Inflammatory macrophage treated with lipopolysaccharide for 1 hour (primary cell): ENCODE results near the gene TASOR2.

ENCODE experiments used
- DNase-seq, 2 donors: peaks; one replicate each; pipeline ENCODE4 v3.0.0-alpha.2; 2020 to 2022

The TASOR2 gene, protein sequence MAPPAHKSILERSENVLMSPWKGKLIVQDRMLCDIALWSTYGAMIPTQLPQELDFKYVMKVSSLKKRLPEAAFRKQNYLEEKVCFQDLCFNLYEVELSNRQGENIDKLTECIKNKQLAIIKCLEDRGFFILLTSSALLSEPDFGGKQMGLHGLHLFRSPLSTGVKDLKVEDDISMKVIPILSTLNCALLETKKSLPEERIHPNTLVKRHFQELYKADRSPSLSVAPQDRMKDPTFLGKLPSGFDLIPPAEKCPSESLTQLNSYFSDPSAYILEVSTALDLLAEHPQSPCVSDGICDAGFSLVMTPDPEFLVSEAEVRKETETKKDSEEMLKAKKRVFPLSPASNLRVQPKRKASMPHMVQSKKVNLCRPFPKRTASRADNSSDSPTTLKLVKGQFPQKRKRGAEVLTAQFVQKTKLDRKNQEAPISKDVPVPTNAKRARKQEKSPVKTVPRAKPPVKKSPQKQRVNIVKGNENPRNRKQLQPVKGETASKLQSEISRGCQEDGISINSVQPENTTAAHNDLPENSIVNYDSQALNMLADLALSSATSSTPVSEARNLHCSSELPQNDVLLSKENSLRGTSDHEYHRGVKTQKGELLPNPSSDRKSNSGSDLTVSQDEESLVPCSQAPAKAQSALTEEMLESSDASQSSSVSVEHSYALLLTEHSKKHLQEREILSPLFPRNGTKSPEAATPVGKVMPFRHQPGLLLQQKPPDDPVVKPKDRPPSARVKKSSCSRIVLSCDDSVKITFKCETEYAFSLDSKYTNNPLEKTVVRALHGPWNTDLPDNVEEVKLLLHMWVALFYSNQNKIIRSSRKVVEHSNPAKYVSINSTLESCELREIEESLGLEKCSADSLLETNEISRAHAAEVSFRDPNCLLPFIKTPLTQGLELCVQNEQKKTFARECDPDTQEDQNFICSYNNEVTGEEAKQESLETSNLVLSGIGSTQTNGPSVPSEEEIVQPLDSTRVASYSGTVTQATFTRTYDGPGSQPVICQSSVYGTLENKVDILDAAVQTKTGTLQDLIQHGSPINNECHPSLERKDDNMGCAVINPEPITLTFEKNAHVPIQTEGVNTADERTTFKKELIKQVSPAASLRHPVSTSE (N-terminal part only)

GRCh38 chr10:5684318-5684970 is at the start of gene TASOR2:
TASOR2 (plus strand) TSS chr10:5684838; CDS start chr10:5720643, 35,805 bp downstream.
- DNase-seq, result peak; percentile 98 to 99

DNA sequence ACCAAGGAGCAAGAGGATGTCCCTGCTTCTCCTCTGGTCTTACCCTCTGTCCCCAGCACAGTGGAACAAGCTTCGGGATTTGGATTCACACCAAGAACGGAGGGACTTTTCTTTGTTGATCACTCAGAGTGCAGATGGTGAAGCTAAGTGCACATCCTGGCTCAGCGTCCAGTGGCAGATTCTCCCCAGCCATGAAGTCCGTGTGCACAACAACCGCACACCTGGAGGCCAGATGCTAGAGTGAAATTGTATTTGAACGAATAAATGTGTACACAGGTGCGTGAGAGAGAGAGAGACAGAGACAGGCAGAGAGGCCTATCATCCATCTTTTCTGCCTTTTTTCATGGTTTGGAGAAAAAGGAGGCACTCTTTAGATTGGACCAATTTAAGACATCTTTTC is 49.7 kb upstream of the TASOR2 start:
- no peak for DNase-seq

GRCh38 chr10:5638494-5638893 is 46.1 kb upstream of the TASOR2 start:
- no peak for DNase-seq

DNA sequence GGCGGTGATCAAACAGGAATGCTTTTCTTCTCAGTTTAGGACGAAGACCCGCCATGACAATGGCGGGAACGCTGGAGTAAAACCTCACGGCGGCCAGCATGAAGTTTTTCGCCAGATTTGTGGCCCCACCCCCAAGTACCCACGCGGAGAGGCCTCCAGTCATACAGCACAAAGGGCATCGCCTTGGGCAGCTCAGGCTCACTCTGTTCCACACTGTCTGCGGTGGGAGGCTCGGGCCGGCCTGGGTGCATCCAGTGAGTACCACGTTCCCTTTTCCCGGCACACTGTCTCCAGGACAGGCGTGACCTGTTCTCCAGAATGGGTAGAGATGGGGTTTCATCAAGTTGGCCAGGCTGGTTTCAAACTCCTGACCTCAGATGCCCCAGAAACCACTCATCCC is 45.6 kb upstream of the TASOR2 start:
- no peak for DNase-seq

GRCh38 chr10:5640036-5640435 is 44.6 kb upstream of the TASOR2 start:
- no peak for DNase-seq

DNA sequence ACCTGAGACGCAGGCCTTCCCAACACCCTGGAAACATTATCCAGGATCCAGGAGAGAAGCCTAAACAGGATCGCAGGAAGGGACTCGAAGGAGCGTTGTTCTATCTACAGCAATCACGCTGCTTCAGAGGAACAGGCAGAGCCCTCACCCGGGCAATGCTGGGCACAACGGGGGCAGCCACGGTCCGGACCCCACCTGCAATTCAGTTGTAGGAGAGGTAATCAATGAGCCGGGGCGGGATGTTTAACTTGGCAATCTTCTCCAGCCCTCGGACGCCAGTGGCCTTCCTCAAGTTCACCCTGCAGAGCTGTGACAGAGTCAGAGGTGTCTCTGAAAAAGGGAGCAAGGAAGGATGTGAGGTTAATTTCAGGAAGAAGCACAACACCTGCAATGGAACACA is 44.1 kb upstream of the TASOR2 start:
- no peak for DNase-seq

DNA sequence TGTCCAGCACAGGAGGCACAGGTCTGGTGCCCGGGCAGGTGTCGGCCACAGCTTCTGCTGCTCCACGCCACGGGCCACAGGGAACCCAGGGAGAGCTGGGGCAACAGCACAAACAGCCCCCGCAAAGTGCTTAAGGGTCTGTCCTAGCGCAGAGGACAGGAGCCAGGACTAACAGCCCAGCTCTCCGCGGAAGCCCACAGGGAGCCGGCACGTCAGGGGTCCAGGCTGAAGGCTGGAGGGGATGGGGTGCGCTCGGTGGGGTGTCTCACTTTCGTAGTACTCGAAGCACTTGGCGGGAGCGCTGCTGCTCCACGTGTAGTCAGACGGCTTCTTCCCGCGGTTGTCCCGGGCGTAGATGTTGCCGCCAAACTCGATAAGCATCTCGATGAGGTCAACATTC is 43.1 kb upstream of the TASOR2 start:
- no peak for DNase-seq

DNA sequence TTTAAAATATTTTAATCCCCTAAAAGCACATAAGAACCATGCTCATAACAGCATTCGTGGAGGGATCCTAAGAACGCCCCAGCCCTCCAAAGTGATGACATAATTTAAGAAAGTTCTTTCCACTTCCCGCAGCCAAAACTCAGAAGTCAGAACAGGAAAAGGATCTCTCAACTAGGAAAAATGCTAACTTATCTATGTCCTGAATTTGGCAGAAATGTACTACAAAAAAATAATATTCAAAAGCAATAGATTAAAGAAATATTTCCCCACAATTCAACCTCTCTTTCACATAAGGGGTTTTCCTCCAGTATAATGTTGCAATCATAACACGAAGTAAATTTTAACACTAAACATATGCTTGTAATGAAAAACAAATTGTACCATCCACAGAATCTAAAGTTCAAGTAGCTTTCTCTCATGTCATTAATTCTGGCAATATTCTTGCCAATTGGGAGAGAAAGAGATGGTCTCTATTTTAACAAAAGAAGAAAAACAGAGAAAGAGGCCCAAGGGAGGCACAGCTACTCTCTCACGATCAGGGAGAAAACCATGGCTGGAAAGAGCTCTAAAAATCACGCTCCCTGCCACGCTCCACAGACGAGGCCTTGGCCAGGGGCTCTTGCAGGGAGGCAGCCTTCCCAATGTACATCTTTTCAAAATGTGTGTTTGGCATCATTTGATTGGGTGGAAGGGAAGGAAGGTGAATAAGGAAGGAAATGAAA is 41.1 kb upstream of the TASOR2 start:
- DNase-seq, result no peak

- DNase-seq, result no peak
Observed at GRCh38 chr10:5644930-5645329, 39.7 kb upstream of the TASOR2 start.

DNA sequence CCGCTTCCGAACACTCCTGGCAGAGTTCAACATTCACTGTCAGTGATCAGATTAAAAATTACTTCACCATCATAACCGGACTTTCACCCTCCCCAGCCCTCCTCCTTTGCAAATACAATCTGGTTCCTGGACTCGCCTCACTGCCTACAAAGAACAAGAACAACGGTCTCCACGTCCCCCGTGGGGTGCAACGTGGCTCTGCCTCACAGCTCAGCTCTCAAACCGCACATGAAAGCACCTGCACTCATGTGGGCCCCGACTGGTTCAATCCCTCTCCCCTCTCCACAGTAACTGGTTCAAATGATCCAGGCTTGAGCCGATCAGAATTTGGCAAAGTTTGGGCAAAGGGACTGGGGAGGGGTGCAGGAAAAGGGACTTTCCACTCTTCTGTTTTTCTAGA is 39.3 kb upstream of the TASOR2 start:
- DNase-seq, result no peak

GRCh38 chr10:5645944-5646617 is 38.6 kb upstream of the TASOR2 start:
- DNase-seq, result peak in 1 of 2 donors; percentile 21

GRCh38 chr10:5647507-5648240 is 37.0 kb upstream of the TASOR2 start:
- no peak for DNase-seq

DNA sequence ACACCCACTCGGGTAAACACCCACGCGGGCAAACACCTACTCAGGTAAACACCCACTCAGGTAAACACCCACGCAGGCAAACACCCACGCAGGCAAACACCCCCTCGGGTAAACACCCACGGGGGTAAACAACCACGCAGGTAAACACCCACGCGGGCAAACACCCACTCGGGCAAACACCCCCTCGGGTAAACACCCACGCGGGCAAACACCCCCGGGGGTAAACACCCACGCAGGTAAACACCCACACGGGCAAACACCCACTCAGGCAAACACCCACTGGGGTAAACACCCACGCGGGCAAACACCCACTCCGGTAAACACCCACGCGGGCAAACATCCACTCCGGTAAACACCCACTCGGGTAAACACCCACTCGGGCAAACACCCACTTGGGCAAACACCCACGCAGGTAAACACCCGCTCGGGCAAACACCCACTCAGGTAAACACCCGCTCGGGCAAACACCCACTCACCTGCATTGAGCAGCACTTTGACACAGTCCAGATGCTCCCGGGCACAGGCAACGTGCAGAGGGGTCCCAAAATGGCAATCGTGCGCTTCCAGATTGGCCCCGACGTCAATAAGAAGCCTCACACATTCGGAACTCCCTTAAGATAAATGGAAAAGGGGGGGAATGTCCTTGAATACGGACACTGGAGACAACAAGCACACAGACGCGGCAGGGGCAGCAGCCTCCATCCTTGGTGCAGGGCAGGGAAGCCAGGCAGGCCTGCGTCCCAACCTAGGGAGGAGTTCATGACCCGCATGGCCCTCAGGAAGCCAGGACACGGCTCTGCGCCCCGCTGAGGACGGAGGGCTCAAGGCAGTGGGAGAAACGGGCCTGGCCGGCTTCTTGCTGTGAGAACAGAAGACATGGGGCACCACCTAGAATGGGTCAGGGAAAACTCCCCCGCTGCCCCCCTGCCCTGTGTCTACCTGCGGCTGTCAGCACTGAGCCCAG is 35.9 kb upstream of the TASOR2 start:
- no peak for DNase-seq

DNA sequence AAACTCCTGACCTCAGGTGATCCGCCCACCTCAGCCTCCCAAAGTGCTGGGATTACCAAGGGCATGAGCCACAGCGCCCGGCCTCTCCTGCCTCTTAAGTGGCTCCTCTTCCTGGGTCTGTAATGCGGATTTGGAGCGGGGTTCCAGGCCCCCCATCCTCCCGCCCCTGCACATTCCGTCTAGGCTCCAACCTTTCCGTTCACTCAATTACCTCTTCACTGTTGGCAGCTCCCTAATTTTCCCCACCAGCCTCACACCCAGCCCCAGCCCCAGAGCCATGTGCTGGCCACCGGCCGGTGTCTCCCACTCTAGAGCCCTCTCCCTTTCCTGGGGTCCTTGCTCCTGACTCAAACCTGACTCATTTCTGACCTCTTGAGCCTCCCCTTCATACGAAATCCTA is 34.9 kb upstream of the TASOR2 start:
- DNase-seq, result no peak

GRCh38 chr10:5650664-5651387 is 33.8 kb upstream of the TASOR2 start:
- DNase-seq, result no peak

GRCh38 chr10:5651388-5651764 is 33.3 kb upstream of the TASOR2 start:
- no peak for DNase-seq

- no peak for DNase-seq
Observed at GRCh38 chr10:5652746-5653145, 31.9 kb upstream of the TASOR2 start.

DNA sequence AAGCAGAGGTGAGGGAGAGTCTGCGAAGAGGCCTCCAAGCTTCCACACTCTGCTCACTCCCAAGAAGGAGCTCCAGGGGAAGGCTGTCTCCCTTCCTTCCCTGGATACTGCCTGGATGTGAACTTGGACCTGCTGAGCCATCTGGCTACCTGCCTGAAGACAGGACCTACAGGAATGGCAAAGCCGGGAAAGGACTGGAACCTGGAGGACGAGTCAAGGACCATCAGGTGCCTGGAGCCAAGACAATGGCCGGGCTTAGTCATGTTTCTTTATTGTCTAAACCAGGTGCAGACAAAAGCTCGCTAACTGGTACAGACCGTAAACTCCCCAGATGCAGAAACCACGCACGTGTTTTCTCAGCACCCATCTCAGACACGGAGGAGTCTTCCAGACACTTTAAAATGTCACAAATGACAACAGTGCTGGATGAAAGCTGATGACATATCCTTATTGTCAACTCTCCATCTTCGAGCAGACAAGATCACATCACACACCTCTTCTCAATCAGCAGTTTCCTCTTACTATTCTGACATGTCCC is 30.4 kb upstream of the TASOR2 start:
- DNase-seq, result no peak

- no peak for DNase-seq
Observed at GRCh38 chr10:5655121-5655520, 29.5 kb upstream of the TASOR2 start.
